ENCODE results near the gene MAPK8IP3.
A peak's percentile ranks its signal among the peaks of the same experiment; 100 is the strongest.
"Not testable (repeated sequence)": the region's sequence is repeated elsewhere in the genome, so short reads cannot be mapped to it uniquely, and the experiment has no call there.

MAPK8IP3 gene

GRCh38 chr16:1677942-1678499 lies 28.0 kb upstream of the MAPK8IP3 start, which contains the start of gene JPT2:
TSS of gene JPT2 (plus strand) at chr16:1678279. CDS start at chr16:1678313, 34 bp downstream.
- DNase-seq: peak; percentile 94

- DNase-seq: peak; percentile 30
These were observed 27.4 kb upstream of the MAPK8IP3 start for GRCh38 chr16:1678500-1679098.

GRCh38 chr16:1680361-1680760 lies 25.6 kb upstream of the MAPK8IP3 start:
- DNase-seq: no peak

- DNase-seq: no peak
These were observed 25.0 kb upstream of the MAPK8IP3 start for GRCh38 chr16:1681032-1681431.

- DNase-seq: no peak
These were observed 18.3 kb upstream of the MAPK8IP3 start for GRCh38 chr16:1687427-1688316.

GRCh38 chr16:1688807-1689560 lies 17.0 kb upstream of the MAPK8IP3 start:
- DNase-seq: no peak

- DNase-seq: no peak
These were observed 16.1 kb upstream of the MAPK8IP3 start for GRCh38 chr16:1689853-1690252.

GRCh38 chr16:1690810-1691209 lies 15.2 kb upstream of the MAPK8IP3 start:
- DNase-seq: no peak

GRCh38 chr16:1691276-1691675 lies 14.7 kb upstream of the MAPK8IP3 start:
- DNase-seq: no peak

- no peak for DNase-seq
These were observed 14.0 kb upstream of the MAPK8IP3 start for GRCh38 chr16:1691956-1692355.

- no peak for DNase-seq
These were observed 9.1 kb upstream of the MAPK8IP3 start for GRCh38 chr16:1696863-1697262.

GRCh38 chr16:1698680-1699079 lies 7.3 kb upstream of the MAPK8IP3 start:
- no peak for DNase-seq

GRCh38 chr16:1700246-1700645 lies 5.7 kb upstream of the MAPK8IP3 start:
- no peak for DNase-seq

GRCh38 chr16:1701216-1701878 lies 4.6 kb upstream of the MAPK8IP3 start:
- DNase-seq: no peak

GRCh38 chr16:1705324-1705687 lies 689 bp upstream of the MAPK8IP3 start:
- not testable (repeated sequence) for DNase-seq

- DNase-seq: no peak
These were observed 594 bp downstream of the MAPK8IP3 start for GRCh38 chr16:1706386-1707192.

GRCh38 chr16:1707193-1707790 lies 1.3 kb downstream of the MAPK8IP3 start:
- DNase-seq: no peak

GRCh38 chr16:1708083-1708767 lies 2.2 kb downstream of the MAPK8IP3 start:
- no peak for DNase-seq

- DNase-seq: no peak
These were observed 2.8 kb downstream of the MAPK8IP3 start for GRCh38 chr16:1708768-1709180.

GRCh38 chr16:1709356-1709755 lies 3.4 kb downstream of the MAPK8IP3 start:
- no peak for DNase-seq

All from NK-92 treated with Interleukin-12 subunit alpha and Interleukin-12 subunit beta, amount 100 ng/mL, for 24 hours (cell line).